Measurements from ENCODE around the gene USP37. TPM values are rescaled to one million over a fixed set of nuclear protein-coding genes. Genes with fewer than 3 reads are reported as not detected.

USP37 gene
- total and polyA plus RNA-seq, 12 donors, result 2.5 to 30.7 (median 13.3) TPM

DNA sequence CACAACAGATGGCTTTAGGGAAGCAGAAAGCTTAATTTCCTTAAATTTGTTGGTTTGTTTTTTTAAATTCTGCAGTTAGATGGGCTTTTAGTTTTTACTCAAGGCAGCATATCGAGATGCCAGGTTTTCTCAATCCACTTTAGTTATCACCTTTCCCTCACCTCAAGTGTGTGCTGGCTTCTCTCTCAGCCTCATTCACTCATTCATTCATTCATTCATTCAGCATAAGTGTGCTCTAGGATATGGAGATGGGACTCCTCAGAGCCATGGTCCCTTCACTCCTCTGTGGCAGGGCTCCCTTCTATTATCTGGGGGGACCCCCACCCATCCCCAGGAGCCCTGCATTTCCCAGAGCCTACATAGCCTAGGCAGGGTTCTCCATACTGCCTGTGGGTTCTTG, 130.2 kb downstream of the USP37 start:
- Histone ChIP-seq H3K27ac (no peak overlapping the region), H3K4me3 (no peak overlapping the region), H3K4me1 (replicated peaks in 1 of 2) (no peaks in the 10 kb centered on the region), H3K27me3 (no peaks in the 10 kb centered on the region), H3K36me3 (replicated peaks in 1 of 2) (no peaks in the 10 kb centered on the region), H3K9me3 (replicated peaks in 1 of 3) (no peaks in the 10 kb centered on the region)
- no peak for DNase-seq
- intact Hi-C loops (cut with DNase I), result no loop called here
- 91 to 100% (median 97%) methylated on average over 1 of the region's 1 CpG for WGBS, 4 donors
- no peak for TF ChIP-seq POLR2A (IDR thresholded peaks at IDR 0.05)
- TF ChIP-seq, protein P1, sequence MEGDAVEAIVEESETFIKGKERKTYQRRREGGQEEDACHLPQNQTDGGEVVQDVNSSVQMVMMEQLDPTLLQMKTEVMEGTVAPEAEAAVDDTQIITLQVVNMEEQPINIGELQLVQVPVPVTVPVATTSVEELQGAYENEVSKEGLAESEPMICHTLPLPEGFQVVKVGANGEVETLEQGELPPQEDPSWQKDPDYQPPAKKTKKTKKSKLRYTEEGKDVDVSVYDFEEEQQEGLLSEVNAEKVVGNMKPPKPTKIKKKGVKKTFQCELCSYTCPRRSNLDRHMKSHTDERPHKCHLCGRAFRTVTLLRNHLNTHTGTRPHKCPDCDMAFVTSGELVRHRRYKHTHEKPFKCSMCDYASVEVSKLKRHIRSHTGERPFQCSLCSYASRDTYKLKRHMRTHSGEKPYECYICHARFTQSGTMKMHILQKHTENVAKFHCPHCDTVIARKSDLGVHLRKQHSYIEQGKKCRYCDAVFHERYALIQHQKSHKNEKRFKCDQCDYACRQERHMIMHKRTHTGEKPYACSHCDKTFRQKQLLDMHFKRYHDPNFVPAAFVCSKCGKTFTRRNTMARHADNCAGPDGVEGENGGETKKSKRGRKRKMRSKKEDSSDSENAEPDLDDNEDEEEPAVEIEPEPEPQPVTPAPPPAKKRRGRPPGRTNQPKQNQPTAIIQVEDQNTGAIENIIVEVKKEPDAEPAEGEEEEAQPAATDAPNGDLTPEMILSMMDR (IDR thresholded peaks at IDR 0.05), result no peak

DNA sequence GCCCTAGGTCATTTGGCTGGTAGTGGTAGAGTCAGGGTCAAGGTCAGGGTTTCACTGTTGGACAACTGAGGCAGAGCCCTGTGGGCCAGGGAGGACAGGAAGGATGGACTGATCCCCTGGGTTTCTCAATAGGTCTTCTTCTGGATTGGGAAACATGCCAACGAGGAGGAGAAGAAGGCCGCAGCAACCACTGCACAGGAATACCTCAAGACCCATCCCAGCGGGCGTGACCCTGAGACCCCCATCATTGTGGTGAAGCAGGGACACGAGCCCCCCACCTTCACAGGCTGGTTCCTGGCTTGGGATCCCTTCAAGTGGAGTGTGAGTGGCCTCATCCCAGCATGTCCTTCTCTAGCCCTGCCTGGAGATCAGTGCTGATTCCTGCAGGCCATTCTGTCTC, 131.2 kb downstream of the USP37 start:
- no peaks in the 10 kb centered on the region for H3K27me3 ChIP-seq
- H3K4me3 ChIP-seq, result no peak overlapping the region
- no peaks in the 10 kb centered on the region for H3K4me1 ChIP-seq (replicated peaks in 1 of 2)
- no peak for DNase-seq
- intact Hi-C loops (cut with DNase I), result no loop called here
- H3K36me3 ChIP-seq (replicated peaks in 1 of 2), result no peaks in the 10 kb centered on the region
- no peaks in the 10 kb centered on the region for H3K9me3 ChIP-seq (replicated peaks in 1 of 3)
- TF ChIP-seq, protein P1 (IDR thresholded peaks at IDR 0.05), result no peak
- TF ChIP-seq POLR2A (IDR thresholded peaks at IDR 0.05), result no peak
- WGBS, 4 donors, result 82 to 92% (median 88%) methylated on average over 4 to 5 of the region's 5 CpGs
- H3K27ac ChIP-seq, result no peak overlapping the region

DNA sequence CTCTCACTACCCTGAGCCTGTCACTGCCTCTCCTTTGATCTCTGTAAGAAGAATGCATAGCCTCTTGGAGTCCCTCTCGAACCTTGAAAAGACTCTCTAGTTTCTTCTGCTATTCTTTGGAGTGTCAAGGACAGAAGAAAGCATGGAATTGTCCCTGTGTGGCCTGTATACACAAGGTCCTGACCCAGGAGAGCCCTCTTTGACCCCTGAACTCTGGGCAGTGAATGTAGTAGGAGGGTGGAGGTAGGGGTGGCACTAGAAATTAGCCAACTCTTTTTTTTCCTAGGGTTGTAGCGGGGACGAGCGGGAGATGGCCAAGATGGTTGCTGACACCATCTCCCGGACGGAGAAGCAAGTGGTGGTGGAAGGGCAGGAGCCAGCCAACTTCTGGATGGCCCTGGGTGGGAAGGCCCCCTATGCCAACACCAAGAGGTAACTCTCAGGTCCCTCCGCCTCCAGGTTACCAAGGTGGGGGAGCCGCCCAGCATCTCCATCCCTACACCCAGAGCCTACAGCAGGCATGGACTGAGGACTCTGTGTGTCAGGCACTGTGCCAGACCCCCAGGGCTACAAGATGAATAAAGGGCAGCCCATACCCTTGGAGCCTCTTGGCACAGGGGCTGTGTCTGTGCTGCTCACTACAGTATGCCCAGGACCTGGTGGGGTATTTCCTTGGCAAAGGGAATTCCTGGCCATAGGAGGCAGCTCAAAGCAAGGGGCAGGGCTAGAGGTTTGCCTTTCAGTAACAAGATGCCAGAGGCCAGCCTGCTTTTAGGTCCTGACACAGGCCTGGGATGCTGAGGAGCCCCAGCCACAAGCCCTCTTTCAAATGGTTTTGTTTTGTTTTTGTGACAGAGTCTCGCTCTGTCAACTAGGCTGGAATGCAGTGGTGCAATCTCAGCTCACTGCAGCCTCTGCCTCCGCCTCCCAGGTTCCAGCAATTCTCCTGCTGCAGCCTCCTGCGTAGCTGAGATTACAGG, 132.9 kb downstream of the USP37 start:
- intact Hi-C loops (cut with DNase I), result no loop called here
- H3K27ac ChIP-seq, result no peak overlapping the region
- no peaks in the 10 kb centered on the region for H3K9me3 ChIP-seq (replicated peaks in 1 of 3)
- no peak for DNase-seq
- H3K27me3 ChIP-seq, result no peaks in the 10 kb centered on the region
- 90 to 97% (median 93%) methylated on average over 10 to 11 of the region's 11 CpGs for WGBS, 4 donors
- TF ChIP-seq, protein P1 (IDR thresholded peaks at IDR 0.05), result no peak
- no peak for TF ChIP-seq POLR2A (IDR thresholded peaks at IDR 0.05)
- no peak overlapping the region for H3K4me3 ChIP-seq
- no peaks in the 10 kb centered on the region for H3K36me3 ChIP-seq (replicated peaks in 1 of 2)
- H3K4me1 ChIP-seq (replicated peaks in 1 of 2), result no peaks in the 10 kb centered on the region

DNA sequence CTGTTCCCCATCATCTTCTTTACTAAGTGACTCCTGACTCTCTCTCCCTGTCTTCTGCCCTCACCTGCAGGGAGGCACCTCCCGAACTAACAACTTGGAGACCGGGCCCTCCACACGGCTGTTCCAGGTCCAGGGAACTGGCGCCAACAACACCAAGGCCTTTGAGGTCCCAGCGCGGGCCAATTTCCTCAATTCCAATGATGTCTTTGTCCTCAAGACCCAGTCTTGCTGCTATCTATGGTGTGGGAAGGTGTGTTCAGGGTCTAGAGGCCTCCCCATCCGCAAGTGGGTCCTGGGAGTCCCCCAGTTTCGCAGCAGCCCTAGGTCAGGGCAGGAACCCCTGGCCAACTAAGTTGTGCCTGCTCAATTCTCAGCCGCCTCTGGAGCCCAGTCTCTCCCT, 133.7 kb downstream of the USP37 start:
- intact Hi-C loops (cut with DNase I), result no loop called here
- Histone ChIP-seq H3K4me1 (replicated peaks in 1 of 2) (no peaks in the 10 kb centered on the region), H3K27me3 (no peaks in the 10 kb centered on the region), H3K9me3 (replicated peaks in 1 of 3) (no peaks in the 10 kb centered on the region), H3K4me3 (no peak overlapping the region), H3K27ac (no peak overlapping the region), H3K36me3 (replicated peaks in 1 of 2) (no peaks in the 10 kb centered on the region)
- no peak for TF ChIP-seq POLR2A (IDR thresholded peaks at IDR 0.05)
- TF ChIP-seq, protein P1 (IDR thresholded peaks at IDR 0.05), result no peak
- no peak for DNase-seq
- 88 to 93% (median 89%) methylated on average over 8 to 9 of the region's 9 CpGs for WGBS, 4 donors

All from adrenal gland (tissue), 12 donors.